ENCODE data around the gene ANKRD16. TPM values are rescaled to one million over a fixed set of nuclear protein-coding genes. Genes with fewer than 3 reads are reported as not detected.

The ANKRD16 gene
- total RNA-seq, 1 experiment from 2014 or later, result 6.9 TPM

DNA sequence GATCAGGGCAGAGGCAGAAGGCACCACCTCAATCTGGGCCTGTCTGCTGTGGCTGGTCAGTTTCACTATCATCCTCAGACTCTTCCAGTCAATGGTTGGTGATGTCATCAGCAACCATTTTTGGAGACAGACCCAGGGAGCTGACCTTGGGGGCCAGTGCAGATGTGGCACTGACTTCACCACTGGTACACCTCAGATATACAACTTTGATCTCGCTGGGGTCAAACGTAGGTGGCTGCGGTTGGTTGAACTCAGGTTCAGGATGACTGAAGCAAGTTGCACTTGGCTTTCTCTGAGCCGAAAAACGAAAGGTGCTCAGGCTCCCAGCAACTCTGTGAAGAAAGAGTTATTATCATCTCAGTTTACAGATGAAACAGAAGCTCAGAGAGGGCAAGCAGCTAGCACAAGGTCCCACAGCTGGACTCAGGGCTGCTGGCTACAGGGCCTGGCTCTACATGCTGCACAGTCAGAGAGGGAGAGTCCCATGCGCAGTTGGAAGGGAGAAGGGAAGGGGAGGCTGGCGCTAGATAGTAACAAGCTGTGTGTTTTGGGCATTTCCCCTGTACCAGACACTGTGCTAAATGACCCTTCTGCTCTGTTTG lies 27.2 kb downstream of the ANKRD16 start:
- H3K27ac ChIP-seq (ENCODE audit: low read length), result no peak overlapping the region
- intact Hi-C loops (cut with micrococcal nuclease; ENCODE audit: unreplicated experiment) (no loop called here), in situ Hi-C loops (cut with HindIII; ENCODE audit: low pct_unique_long_range_greater_than_20kb, low sequenced_read_pairs) (no loop called here)
- no peaks in the 10 kb centered on the region for H3K27me3 ChIP-seq (ENCODE audit: control insufficient read depth, insufficient read depth, low read length)
- ATAC-seq (no peak), DNase-seq (ENCODE audit: low read depth, low spot score) (no peak)
- no peak for TF ChIP-seq SIN3A (IDR thresholded peaks at IDR 0.05; ENCODE audit: borderline replicate concordance, insufficient read depth, low read depth, low read length)
- TF ChIP-seq TCF7L2 (IDR thresholded peaks at IDR 0.05; ENCODE audit: low read depth, low read length), result no peak
- no peak for TF ChIP-seq POLR2AphosphoS5 (IDR thresholded peaks at IDR 0.05; ENCODE audit: low read depth, low read length)
- TF ChIP-seq, protein P1, sequence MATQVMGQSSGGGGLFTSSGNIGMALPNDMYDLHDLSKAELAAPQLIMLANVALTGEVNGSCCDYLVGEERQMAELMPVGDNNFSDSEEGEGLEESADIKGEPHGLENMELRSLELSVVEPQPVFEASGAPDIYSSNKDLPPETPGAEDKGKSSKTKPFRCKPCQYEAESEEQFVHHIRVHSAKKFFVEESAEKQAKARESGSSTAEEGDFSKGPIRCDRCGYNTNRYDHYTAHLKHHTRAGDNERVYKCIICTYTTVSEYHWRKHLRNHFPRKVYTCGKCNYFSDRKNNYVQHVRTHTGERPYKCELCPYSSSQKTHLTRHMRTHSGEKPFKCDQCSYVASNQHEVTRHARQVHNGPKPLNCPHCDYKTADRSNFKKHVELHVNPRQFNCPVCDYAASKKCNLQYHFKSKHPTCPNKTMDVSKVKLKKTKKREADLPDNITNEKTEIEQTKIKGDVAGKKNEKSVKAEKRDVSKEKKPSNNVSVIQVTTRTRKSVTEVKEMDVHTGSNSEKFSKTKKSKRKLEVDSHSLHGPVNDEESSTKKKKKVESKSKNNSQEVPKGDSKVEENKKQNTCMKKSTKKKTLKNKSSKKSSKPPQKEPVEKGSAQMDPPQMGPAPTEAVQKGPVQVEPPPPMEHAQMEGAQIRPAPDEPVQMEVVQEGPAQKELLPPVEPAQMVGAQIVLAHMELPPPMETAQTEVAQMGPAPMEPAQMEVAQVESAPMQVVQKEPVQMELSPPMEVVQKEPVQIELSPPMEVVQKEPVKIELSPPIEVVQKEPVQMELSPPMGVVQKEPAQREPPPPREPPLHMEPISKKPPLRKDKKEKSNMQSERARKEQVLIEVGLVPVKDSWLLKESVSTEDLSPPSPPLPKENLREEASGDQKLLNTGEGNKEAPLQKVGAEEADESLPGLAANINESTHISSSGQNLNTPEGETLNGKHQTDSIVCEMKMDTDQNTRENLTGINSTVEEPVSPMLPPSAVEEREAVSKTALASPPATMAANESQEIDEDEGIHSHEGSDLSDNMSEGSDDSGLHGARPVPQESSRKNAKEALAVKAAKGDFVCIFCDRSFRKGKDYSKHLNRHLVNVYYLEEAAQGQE (IDR thresholded peaks at IDR 0.05; ENCODE audit: insufficient read depth in 1 of 2, low read depth in 2 of 2, low read length in 1 of 2), result no peak
- TF ChIP-seq, protein P2, sequence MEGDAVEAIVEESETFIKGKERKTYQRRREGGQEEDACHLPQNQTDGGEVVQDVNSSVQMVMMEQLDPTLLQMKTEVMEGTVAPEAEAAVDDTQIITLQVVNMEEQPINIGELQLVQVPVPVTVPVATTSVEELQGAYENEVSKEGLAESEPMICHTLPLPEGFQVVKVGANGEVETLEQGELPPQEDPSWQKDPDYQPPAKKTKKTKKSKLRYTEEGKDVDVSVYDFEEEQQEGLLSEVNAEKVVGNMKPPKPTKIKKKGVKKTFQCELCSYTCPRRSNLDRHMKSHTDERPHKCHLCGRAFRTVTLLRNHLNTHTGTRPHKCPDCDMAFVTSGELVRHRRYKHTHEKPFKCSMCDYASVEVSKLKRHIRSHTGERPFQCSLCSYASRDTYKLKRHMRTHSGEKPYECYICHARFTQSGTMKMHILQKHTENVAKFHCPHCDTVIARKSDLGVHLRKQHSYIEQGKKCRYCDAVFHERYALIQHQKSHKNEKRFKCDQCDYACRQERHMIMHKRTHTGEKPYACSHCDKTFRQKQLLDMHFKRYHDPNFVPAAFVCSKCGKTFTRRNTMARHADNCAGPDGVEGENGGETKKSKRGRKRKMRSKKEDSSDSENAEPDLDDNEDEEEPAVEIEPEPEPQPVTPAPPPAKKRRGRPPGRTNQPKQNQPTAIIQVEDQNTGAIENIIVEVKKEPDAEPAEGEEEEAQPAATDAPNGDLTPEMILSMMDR (IDR thresholded peaks at IDR 0.05), result no peak
- no peaks in the 10 kb centered on the region for H3K36me3 ChIP-seq (ENCODE audit: control insufficient read depth, insufficient read depth, low read length)
- no peak overlapping the region for H3K4me3 ChIP-seq (ENCODE audit: low read depth in 2 of 2, low read length in 2 of 2)
- no peaks in the 10 kb centered on the region for H3K9me3 ChIP-seq (ENCODE audit: control insufficient read depth, insufficient read depth, low read depth, low read length)
- no TSS peak for BruUV-seq (replicated peaks)
- ChIA-PET POLR2A (no interaction called here), CTCF (no interaction called here)
- no peaks in the 10 kb centered on the region; the same call in none of the 2 replicates for H3K4me1 ChIP-seq (ENCODE audit: control insufficient read depth, insufficient read depth, low read length)

DNA sequence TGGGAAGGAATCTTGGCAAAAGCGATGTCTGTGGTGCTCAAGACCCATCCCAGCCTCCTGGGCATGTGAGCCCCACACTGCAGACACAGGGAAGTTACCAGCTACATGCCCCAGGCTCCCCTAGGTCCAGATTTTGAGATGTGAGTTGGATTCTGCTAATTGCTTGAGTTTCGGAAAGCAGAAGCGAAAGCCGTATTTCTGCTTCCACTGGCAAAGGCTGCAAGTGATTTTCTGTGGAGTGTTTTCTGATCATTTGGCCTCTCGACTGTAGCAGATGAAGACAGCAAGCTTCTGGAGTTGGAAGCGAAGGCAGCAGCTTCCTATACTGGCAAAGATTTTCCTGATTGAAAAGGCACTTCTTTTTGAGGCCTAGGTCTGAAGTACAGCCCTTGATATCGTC lies 29.6 kb downstream of the ANKRD16 start:
- Histone ChIP-seq H3K27me3 (ENCODE audit: control insufficient read depth, insufficient read depth, low read length) (no peaks in the 10 kb centered on the region), H3K4me3 (ENCODE audit: low read depth in 2 of 2, low read length in 2 of 2) (no peak overlapping the region), H3K4me1 (ENCODE audit: control insufficient read depth, insufficient read depth, low read length) (no peaks in the 10 kb centered on the region; the same call in none of the 2 replicates), H3K27ac (ENCODE audit: low read length) (no peak overlapping the region), H3K9me3 (ENCODE audit: control insufficient read depth, insufficient read depth, low read depth, low read length) (no peaks in the 10 kb centered on the region), H3K36me3 (ENCODE audit: control insufficient read depth, insufficient read depth, low read length) (no peaks in the 10 kb centered on the region)
- TF ChIP-seq POLR2AphosphoS5 (IDR thresholded peaks at IDR 0.05; ENCODE audit: low read depth, low read length), result no peak
- TF ChIP-seq, protein P1 (IDR thresholded peaks at IDR 0.05; ENCODE audit: insufficient read depth in 1 of 2, low read depth in 2 of 2, low read length in 1 of 2), result no peak
- TF ChIP-seq TCF7L2 (IDR thresholded peaks at IDR 0.05; ENCODE audit: low read depth, low read length), result no peak
- no peak for TF ChIP-seq SIN3A (IDR thresholded peaks at IDR 0.05; ENCODE audit: borderline replicate concordance, insufficient read depth, low read depth, low read length)
- TF ChIP-seq, protein P2 (IDR thresholded peaks at IDR 0.05), result no peak
- in situ Hi-C loops (cut with HindIII; ENCODE audit: low pct_unique_long_range_greater_than_20kb, low sequenced_read_pairs) (no loop called here), intact Hi-C loops (cut with micrococcal nuclease; ENCODE audit: unreplicated experiment) (no loop called here)
- no peak for ATAC-seq
- BruUV-seq (replicated peaks), result no TSS peak
- ChIA-PET CTCF (no interaction called here), POLR2A (no interaction called here)
- no peak for DNase-seq (ENCODE audit: low read depth, low spot score)

All from Panc1 (cell line).